Astrocyte (in vitro differentiated cells and primary cell): ENCODE measurements around the gene FCER2.

ENCODE experiments used
- CTCF ChIP-seq: IDR thresholded peaks from 2 replicates; pipeline ENCODE4 v1.5.1; 2011; ENCODE audit warnings: low read depth, mild to moderate bottlenecking, inconsistent platforms, low read length, moderate library complexity; ENCODE audit not compliant: insufficient read depth
- EZH2 ChIP-seq: IDR thresholded peaks from 2 replicates; pipeline ENCODE4 v1.6.1; 2012; ENCODE audit warnings: mild to moderate bottlenecking, low read length, inconsistent platforms; ENCODE audit not compliant: insufficient read depth

GRCh38 chr19:7670790-7671189, 31.1 kb downstream of the FCER2 start:
- TF ChIP-seq EZH2 (no peak), CTCF (no peak)
